ENCODE measurements around the gene DDOST.
"Not testable (repeated sequence)": the region's sequence is repeated elsewhere in the genome, so short reads cannot be mapped to it uniquely, and the experiment has no call there.

Gene DDOST

GRCh38 chr1:20680269-20680668 lies 19.1 kb upstream of the DDOST start:
- Mint-ChIP-seq H3K4me1 (peaks cover 7% of the 10 kb centered on the region), H3K36me3 (no peaks in the 10 kb centered on the region), H3K27ac (no peak overlapping the region), H3K9me3 (no peaks in the 10 kb centered on the region), H3K27me3 (peaks cover 4% of the 10 kb centered on the region), H3K4me3 (no peak overlapping the region)

DNA sequence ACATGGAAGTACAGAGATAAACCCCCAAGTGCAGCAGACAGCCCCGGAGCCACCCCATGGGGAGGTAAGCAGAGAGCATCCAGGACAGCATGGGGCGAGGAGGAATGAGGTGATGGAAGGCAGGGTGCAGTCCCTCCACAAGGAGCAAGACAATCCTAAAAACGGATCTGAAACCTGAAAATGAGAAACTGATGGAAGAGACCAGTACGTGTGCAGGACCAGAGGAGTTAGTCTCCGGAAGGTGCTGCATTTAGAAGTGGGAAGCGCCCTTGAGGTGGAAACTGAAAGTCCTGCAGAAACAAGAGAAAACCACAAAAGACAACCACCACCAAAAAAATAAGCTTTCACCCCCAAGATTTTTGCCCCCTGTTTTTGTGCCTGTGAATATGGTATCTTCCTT lies 17.4 kb upstream of the DDOST start:
- H3K36me3 Mint-ChIP-seq, result no peaks in the 10 kb centered on the region
- no peaks in the 10 kb centered on the region for H3K9me3 Mint-ChIP-seq
- H3K27me3 Mint-ChIP-seq, result peaks cover 3% of the 10 kb centered on the region
- H3K4me1 Mint-ChIP-seq, result peaks cover 7% of the 10 kb centered on the region
- no peak overlapping the region for H3K27ac Mint-ChIP-seq
- H3K4me3 Mint-ChIP-seq, result no peak overlapping the region

GRCh38 chr1:20673626-20674025 lies 12.5 kb upstream of the DDOST start:
- H3K27ac Mint-ChIP-seq, H3K9me3 Mint-ChIP-seq, H3K27me3 Mint-ChIP-seq, H3K4me1 Mint-ChIP-seq, H3K36me3 Mint-ChIP-seq, H3K4me3 Mint-ChIP-seq: not testable (repeated sequence)

GRCh38 chr1:20672265-20672632 lies 11.1 kb upstream of the DDOST start:
- Mint-ChIP-seq H3K27me3 (peaks cover 1% of the 10 kb centered on the region), H3K27ac (peak overlapping the region; percentile 51), H3K4me3 (no peak overlapping the region), H3K4me1 (no peaks in the 10 kb centered on the region), H3K9me3 (no peaks in the 10 kb centered on the region), H3K36me3 (no peaks in the 10 kb centered on the region)

- Mint-ChIP-seq H3K36me3 (no peaks in the 10 kb centered on the region), H3K4me3 (no peak overlapping the region), H3K27ac (no peak overlapping the region), H3K27me3 (no peaks in the 10 kb centered on the region), H3K4me1 (no peaks in the 10 kb centered on the region), H3K9me3 (no peaks in the 10 kb centered on the region)
These were observed 9.8 kb upstream of the DDOST start for GRCh38 chr1:20670936-20671335.

- Mint-ChIP-seq H3K27me3 (no peaks in the 10 kb centered on the region), H3K4me1 (no peaks in the 10 kb centered on the region), H3K4me3 (no peak overlapping the region), H3K27ac (no peak overlapping the region), H3K9me3 (no peaks in the 10 kb centered on the region), H3K36me3 (no peaks in the 10 kb centered on the region)
These were observed 7.4 kb upstream of the DDOST start for GRCh38 chr1:20668581-20668980.

DNA sequence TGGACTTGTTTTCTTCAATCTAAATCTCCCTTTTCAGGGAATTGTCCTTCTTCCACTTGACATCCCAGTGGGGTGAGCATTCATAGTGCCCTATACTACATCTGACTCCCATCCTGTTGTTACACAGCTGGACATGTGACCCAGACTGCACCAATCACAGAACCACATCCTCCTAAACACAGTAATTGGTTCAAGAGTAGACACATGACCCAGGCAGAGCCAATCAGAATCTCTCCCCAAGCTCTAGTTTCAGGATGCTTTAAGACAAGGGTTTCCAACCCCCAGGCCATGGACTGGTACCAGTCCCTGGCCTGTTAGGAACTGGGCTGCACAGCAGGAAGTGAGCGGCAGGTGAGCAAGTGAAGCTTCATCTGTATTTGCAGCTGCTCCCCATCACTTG lies 5.6 kb upstream of the DDOST start:
- H3K27ac Mint-ChIP-seq, result no peak overlapping the region
- no peaks in the 10 kb centered on the region for H3K27me3 Mint-ChIP-seq
- H3K9me3 Mint-ChIP-seq, result no peaks in the 10 kb centered on the region
- no peaks in the 10 kb centered on the region for H3K36me3 Mint-ChIP-seq
- no peak overlapping the region for H3K4me3 Mint-ChIP-seq
- peaks cover 11% of the 10 kb centered on the region for H3K4me1 Mint-ChIP-seq

GRCh38 chr1:20666146-20666545 lies 5.0 kb upstream of the DDOST start:
- Mint-ChIP-seq H3K9me3 (no peaks in the 10 kb centered on the region), H3K4me1 (peaks cover 11% of the 10 kb centered on the region), H3K36me3 (peaks cover under 1% of the 10 kb centered on the region), H3K27ac (no peak overlapping the region), H3K27me3 (no peaks in the 10 kb centered on the region), H3K4me3 (no peak overlapping the region)

GRCh38 chr1:20665726-20666125 lies 4.6 kb upstream of the DDOST start:
- H3K27ac Mint-ChIP-seq, result no peak overlapping the region
- H3K27me3 Mint-ChIP-seq, result no peaks in the 10 kb centered on the region
- H3K9me3 Mint-ChIP-seq, result no peaks in the 10 kb centered on the region
- H3K4me3 Mint-ChIP-seq, result no peak overlapping the region
- peaks cover 12% of the 10 kb centered on the region for H3K4me1 Mint-ChIP-seq
- H3K36me3 Mint-ChIP-seq, result peaks cover 2% of the 10 kb centered on the region

- Mint-ChIP-seq H3K27ac (no peak overlapping the region), H3K9me3 (no peaks in the 10 kb centered on the region), H3K36me3 (peaks cover 3% of the 10 kb centered on the region), H3K4me1 (peaks cover 28% of the 10 kb centered on the region), H3K4me3 (no peak overlapping the region), H3K27me3 (no peaks in the 10 kb centered on the region)
These were observed 3.0 kb upstream of the DDOST start for GRCh38 chr1:20663969-20664715.

GRCh38 chr1:20663365-20663764 lies 2.2 kb upstream of the DDOST start:
- Mint-ChIP-seq H3K27me3 (no peaks in the 10 kb centered on the region), H3K9me3 (no peaks in the 10 kb centered on the region), H3K4me1 (peaks cover 35% of the 10 kb centered on the region), H3K36me3 (peaks cover 3% of the 10 kb centered on the region), H3K4me3 (no peak overlapping the region), H3K27ac (peak overlapping the region; percentile 55)

- Mint-ChIP-seq H3K27me3 (no peaks in the 10 kb centered on the region), H3K27ac (peak overlapping the region; percentile 98), H3K9me3 (no peaks in the 10 kb centered on the region), H3K4me3 (peak overlapping the region; percentile 96), H3K36me3 (peaks cover 3% of the 10 kb centered on the region), H3K4me1 (peaks cover 38% of the 10 kb centered on the region)
These were observed 924 bp upstream of the DDOST start for GRCh38 chr1:20662110-20662475.

GRCh38 chr1:20660847-20661206 lies 342 bp downstream of the DDOST start:
- H3K36me3 Mint-ChIP-seq, result peaks cover 3% of the 10 kb centered on the region
- peak overlapping the region; percentile 98 for H3K27ac Mint-ChIP-seq
- H3K27me3 Mint-ChIP-seq, result no peaks in the 10 kb centered on the region
- H3K4me1 Mint-ChIP-seq, result peaks cover 46% of the 10 kb centered on the region
- H3K9me3 Mint-ChIP-seq, result no peaks in the 10 kb centered on the region
- H3K4me3 Mint-ChIP-seq, result peak overlapping the region; percentile 96

- Mint-ChIP-seq H3K36me3 (peaks cover 3% of the 10 kb centered on the region), H3K4me3 (peak overlapping the region; percentile 96)
These were observed 806 bp downstream of the DDOST start for GRCh38 chr1:20660363-20660762.

GRCh38 chr1:20658166-20658915 lies 2.8 kb downstream of the DDOST start:
- Mint-ChIP-seq H3K4me1 (peaks cover 46% of the 10 kb centered on the region), H3K9me3 (no peaks in the 10 kb centered on the region), H3K27me3 (no peaks in the 10 kb centered on the region), H3K27ac (peak overlapping the region; percentile 80), H3K4me3 (peak overlapping the region; percentile 96), H3K36me3 (peaks cover 5% of the 10 kb centered on the region)

More at GRCh38 chr1:20660363-20660762, 806 bp downstream of the DDOST start:
- no peaks in the 10 kb centered on the region for H3K9me3 Mint-ChIP-seq
- H3K27ac Mint-ChIP-seq, result peak overlapping the region; percentile 98
- H3K27me3 Mint-ChIP-seq, result no peaks in the 10 kb centered on the region
- peaks cover 46% of the 10 kb centered on the region for H3K4me1 Mint-ChIP-seq

DNA sequence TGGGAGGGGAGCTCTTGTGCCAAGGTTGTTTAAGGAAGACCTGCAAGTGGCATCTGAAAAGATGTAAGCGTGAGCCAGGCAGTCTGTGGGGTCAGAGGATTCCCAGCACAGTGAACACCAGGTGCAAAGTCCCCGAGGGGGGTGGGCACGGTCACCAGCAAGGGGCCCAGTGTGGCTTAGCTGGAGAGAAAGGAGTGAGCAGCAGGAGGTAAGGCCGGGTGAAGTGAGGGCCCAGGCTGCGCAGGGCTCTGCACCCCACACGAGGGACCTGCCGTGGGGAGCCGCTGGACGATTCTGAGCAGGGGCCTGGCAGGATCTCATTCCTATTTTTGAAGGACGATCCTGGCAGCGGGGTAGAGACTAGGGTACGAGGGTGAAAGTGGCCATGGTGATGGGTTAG lies 4.1 kb downstream of the DDOST start:
- H3K4me3 Mint-ChIP-seq, result no peak overlapping the region
- no peaks in the 10 kb centered on the region for H3K27me3 Mint-ChIP-seq
- H3K9me3 Mint-ChIP-seq, result no peaks in the 10 kb centered on the region
- H3K4me1 Mint-ChIP-seq, result peaks cover 37% of the 10 kb centered on the region
- H3K27ac Mint-ChIP-seq, result peak overlapping the region; percentile 86
- peaks cover 8% of the 10 kb centered on the region for H3K36me3 Mint-ChIP-seq

All from activated naive CD4-positive, alpha-beta T cell treated with anti-CD3 and anti-CD28 coated beads, Interleukin-2, amount 50 U/mL, for 24 hours (primary cell).